Bronchial epithelial cell (primary cell): ENCODE results near the gene FAR1. TPM values are rescaled to one million over a fixed set of nuclear protein-coding genes. Genes with fewer than 3 reads are reported as not detected.

Source experiments
- DNase-seq: peaks from one replicate; pipeline ENCODE4 v3.0.0-alpha.2; 2010; ENCODE audit warnings: low read depth
- FAIRE-seq: peaks from 2 replicates; lab custom pipeline; 2011; peaks lifted over from hg19 to GRCh38; lab: Jason Lieb, UNC
- H3K27me3 ChIP-seq: 2 replicates; pipeline ENCODE4 v1.5.1; 2011; ENCODE audit warnings: low read length; ENCODE audit not compliant: control insufficient read depth, insufficient read depth
- H3K36me3 ChIP-seq: 2 replicates; pipeline ENCODE4 v1.5.1; 2011; ENCODE audit warnings: low read length; ENCODE audit not compliant: control insufficient read depth, insufficient read depth
- H3K4me3 ChIP-seq: 2 replicates; pipeline ENCODE4 v1.5.1; 2011; ENCODE audit warnings: mild to moderate bottlenecking, low read depth, low read length, control low read depth
- CTCF ChIP-seq: IDR thresholded peaks from 2 replicates; pipeline ENCODE4 v1.5.1; 2011; ENCODE audit warnings: mild to moderate bottlenecking, moderate library complexity, low read length, control low read depth, inconsistent platforms; ENCODE audit not compliant: insufficient read depth, severe bottlenecking
- total RNA-seq: library from RNA; depleted of rRNA; stranded (reverse); fragments of >200 nt; gene quantifications from 2 replicates; pipeline ENCODE4 v1.2.1, GENCODE V29; 2014

Gene FAR1
- total RNA-seq, 1 donor from 2014 or later: 78.7 TPM

- peaks cover 5% of the 10 kb centered on the region for H3K27me3 ChIP-seq
- FAIRE-seq (peak; percentile 36), DNase-seq (peak; percentile 78)
- H3K36me3 ChIP-seq: no peaks in the 10 kb centered on the region
- no peak overlapping the region for H3K4me3 ChIP-seq
- peak; percentile 58 for TF ChIP-seq CTCF
Measured at GRCh38 chr11:13772223-13773046, 104.0 kb downstream of the FAR1 start.

- TF ChIP-seq CTCF: no peak
- no peak for DNase-seq
- FAIRE-seq: no peak
- no peaks in the 10 kb centered on the region for H3K36me3 ChIP-seq
- no peaks in the 10 kb centered on the region for H3K27me3 ChIP-seq
- H3K4me3 ChIP-seq: no peak overlapping the region
Measured at GRCh38 chr11:13775471-13775870, 107.0 kb downstream of the FAR1 start.

GRCh38 chr11:13776134-13776815 lies 107.8 kb downstream of the FAR1 start:
- DNase-seq: no peak
- H3K4me3 ChIP-seq: no peak overlapping the region
- no peaks in the 10 kb centered on the region for H3K36me3 ChIP-seq
- FAIRE-seq: peak; percentile 92
- TF ChIP-seq CTCF: peak; percentile 34
- no peaks in the 10 kb centered on the region for H3K27me3 ChIP-seq

- TF ChIP-seq CTCF: no peak
- no peak for FAIRE-seq
- no peak for DNase-seq
- Histone ChIP-seq H3K4me3 (no peak overlapping the region), H3K36me3 (no peaks in the 10 kb centered on the region), H3K27me3 (no peaks in the 10 kb centered on the region)
Measured at GRCh38 chr11:13777341-13777985, 109.0 kb downstream of the FAR1 start.

- FAIRE-seq (no peak), DNase-seq (no peak)
- no peak overlapping the region for H3K4me3 ChIP-seq
- TF ChIP-seq CTCF: no peak
- no peaks in the 10 kb centered on the region for H3K27me3 ChIP-seq
- no peaks in the 10 kb centered on the region for H3K36me3 ChIP-seq
Measured at GRCh38 chr11:13778345-13778744, 109.9 kb downstream of the FAR1 start.
